Lung (tissue), 12 donors: ENCODE data around the gene SLC25A21. TPM values are rescaled to one million over a fixed set of nuclear protein-coding genes. Genes with fewer than 3 reads are reported as not detected.

ENCODE experiments used
- ATAC-seq: fragments of 200-7000 bp; cut with Tn5 transposase; one replicate; pipeline ENCODE4 v1.9.1; 2020; ENCODE audit warnings: moderate number of reproducible peaks; ENCODE audit not compliant: insufficient read depth, low FRiP score
- DNase-seq, 3 donors: peaks; one replicate each; pipeline ENCODE4 v3.0.0-alpha.2; 2013 to 2017
- H3K27ac ChIP-seq, 2 donors: one replicate each; pipeline ENCODE4 v1.5.1; 2013; ENCODE audit warnings: mild to moderate bottlenecking in 2 of 2, moderate library complexity in 2 of 2, control low read depth in 1 of 2, inconsistent platforms in 1 of 2, low read depth in 1 of 2, low read length in 1 of 2
- H3K27me3 ChIP-seq, 3 donors: one replicate each; pipeline ENCODE4 v1.5.1; 2013; ENCODE audit warnings: low read length in 2 of 3; ENCODE audit not compliant: control insufficient read depth in 3 of 3, insufficient read depth in 3 of 3
- H3K36me3 ChIP-seq, 4 donors: one replicate each; pipeline ENCODE4 v1.5.1; 2013; ENCODE audit warnings: low read length in 4 of 4, mild to moderate bottlenecking in 1 of 4, moderate library complexity in 1 of 4; ENCODE audit not compliant: control insufficient read depth in 4 of 4, insufficient read depth in 4 of 4
- H3K4me1 ChIP-seq, 5 donors: one replicate each; pipeline ENCODE4 v1.5.1; 2013; ENCODE audit warnings: low read length in 5 of 5, mild to moderate bottlenecking in 2 of 5, moderate library complexity in 1 of 5; ENCODE audit not compliant: control insufficient read depth in 5 of 5, insufficient read depth in 5 of 5
- H3K4me3 ChIP-seq: one replicate; pipeline ENCODE4 v1.5.1; 2013; ENCODE audit warnings: mild to moderate bottlenecking, control low read depth, moderate library complexity
- H3K9ac ChIP-seq, 2 donors: one replicate each; pipeline ENCODE4 v1.5.1; 2013; ENCODE audit warnings: low read length in 2 of 2, control low read depth in 1 of 2; ENCODE audit not compliant: insufficient read depth in 1 of 2
- H3K9me3 ChIP-seq, 4 donors: one replicate each; pipeline ENCODE4 v1.5.1; 2013; ENCODE audit warnings: low read length in 3 of 4, mild to moderate bottlenecking in 1 of 4, moderate library complexity in 1 of 4; ENCODE audit not compliant: control insufficient read depth in 4 of 4, insufficient read depth in 3 of 4
- CTCF ChIP-seq: IDR thresholded peaks from 2 replicates; pipeline ENCODE4 v1.5.1; 2012; ENCODE audit warnings: mild to moderate bottlenecking; ENCODE audit errors: control extremely low read depth, extremely low read depth
- WGBS, 2 donors: extraction: QIAGEN DNeasy Blood & Tissue Kit; methylation state at CpG; one replicate each; pipeline ENCODE4 v1.1.7; 2013; 5-methylcytosine and 5-hydroxymethylcytosine counted together
- polyA plus RNA-seq, 2 donors: library from polyadenylated mRNA; stranded (reverse); fragments of 200-250 nt; gene quantifications; one replicate each; pipeline ENCODE4 v1.2.1, GENCODE V29; 2013
- total RNA-seq, 2 donors: library from RNA; depleted of rRNA in 1 of 2; stranded (reverse); fragments of >200 nt in 1 of 2; gene quantifications; one replicate each; pipeline ENCODE4 v1.2.1, GENCODE V29; 2014 to 2021
- donor health status: control.
- donor health status: control.
- donor health status: Bipolar disorder and iron deficiency.
- donor health status: healthy.
- donor health status: DM: yes; HTN: yes; CAD: no.

The SLC25A21 gene
- total and polyA plus RNA-seq, 4 donors = 0.23 to 2.6 (median 0.42) TPM

GRCh38 chr14:36653413-36653812 is 519.0 kb downstream of the SLC25A21 start:
- Histone ChIP-seq H3K36me3 (no peaks in the 10 kb centered on the region), H3K4me1 (peaks cover 0 to 19% (median 3%) of the 10 kb centered on the region in 5 donors), H3K9me3 (peaks cover 0 to 17% (median 0%) of the 10 kb centered on the region in 4 donors), H3K27ac (no peak overlapping the region), H3K9ac (no peak overlapping the region), H3K27me3 (peaks cover 14 to 99% (median 99%) of the 10 kb centered on the region in 3 donors), H3K4me3 (no peak overlapping the region)
- ATAC-seq (no peak), DNase-seq (no peak)
- TF ChIP-seq CTCF = no peak
- WGBS, 2 donors = 34 to 49% methylated on average over 3 of the region's 3 CpGs

- ATAC-seq (no peak), DNase-seq (no peak)
- Histone ChIP-seq H3K27ac (no peak overlapping the region), H3K9me3 (peaks cover 0 to 17% (median 0%) of the 10 kb centered on the region in 4 donors), H3K4me3 (no peak overlapping the region), H3K9ac (no peak overlapping the region), H3K4me1 (peaks cover 0 to 21% (median 3%) of the 10 kb centered on the region in 5 donors), H3K27me3 (peaks cover 14 to 99% (median 98%) of the 10 kb centered on the region in 3 donors), H3K36me3 (no peaks in the 10 kb centered on the region)
- TF ChIP-seq CTCF = no peak
These were observed 519.7 kb downstream of the SLC25A21 start for GRCh38 chr14:36652542-36653201.

GRCh38 chr14:36649872-36650650 is 522.3 kb downstream of the SLC25A21 start:
- ATAC-seq = no peak
- no peak for TF ChIP-seq CTCF
- H3K9ac ChIP-seq = no peak overlapping the region
- H3K9me3 ChIP-seq = peaks cover 0 to 14% (median 0%) of the 10 kb centered on the region in 4 donors
- peaks cover 20 to 99% (median 92%) of the 10 kb centered on the region in 3 donors for H3K27me3 ChIP-seq
- peaks cover 0 to 17% (median 0%) of the 10 kb centered on the region in 5 donors for H3K4me1 ChIP-seq
- no peak overlapping the region for H3K27ac ChIP-seq
- H3K4me3 ChIP-seq = no peak overlapping the region
- no peak for DNase-seq
- WGBS, 2 donors = 15 to 25% methylated on average over 4 of the region's 4 CpGs
- H3K36me3 ChIP-seq = no peaks in the 10 kb centered on the region
